Mesenchymal stem cell (in vitro differentiated cells and primary cell): ENCODE results near the gene CLSTN1.
A peak's percentile ranks its signal among the peaks of the same experiment; 100 is the strongest.

Experiments
- DNase-seq: peaks from one replicate; pipeline ENCODE4 v3.0.0-alpha.2; 2013
- H2AFZ ChIP-seq: one replicate; pipeline ENCODE4 v1.6.1; 2013; ENCODE audit warnings: low read depth, mild to moderate bottlenecking, control low read depth, inconsistent platforms, low read length, moderate library complexity
- H2AK5ac ChIP-seq: 2 replicates; pipeline ENCODE4 v1.6.1; 2013; ENCODE audit warnings: low read length, moderate library complexity, mild to moderate bottlenecking, inconsistent platforms; ENCODE audit not compliant: severe bottlenecking
- H2BK120ac ChIP-seq: one replicate; pipeline ENCODE4 v1.6.1; 2013; ENCODE audit warnings: low read depth, mild to moderate bottlenecking, inconsistent platforms, low read length, moderate library complexity
- H2BK12ac ChIP-seq, 2 experiments: one replicate each; pipeline ENCODE4 v1.6.1; 2013; ENCODE audit warnings: inconsistent platforms in 2 of 2, low read length in 2 of 2, mild to moderate bottlenecking in 2 of 2, moderate library complexity in 2 of 2, control low read depth in 1 of 2
- H2BK15ac ChIP-seq: one replicate; pipeline ENCODE4 v1.6.1; 2013; ENCODE audit warnings: mild to moderate bottlenecking, low read depth, inconsistent platforms; ENCODE audit not compliant: poor library complexity, severe bottlenecking
- H2BK5ac ChIP-seq: 2 replicates; pipeline ENCODE4 v1.6.1; 2013; ENCODE audit warnings: low read depth, mild to moderate bottlenecking, low read length, control low read depth, inconsistent platforms; ENCODE audit not compliant: poor library complexity, severe bottlenecking
- H3K14ac ChIP-seq, 2 experiments: one replicate each; pipeline ENCODE4 v1.6.1; 2013; ENCODE audit warnings: inconsistent platforms in 2 of 2, low read length in 2 of 2, control low read depth in 1 of 2, mild to moderate bottlenecking in 1 of 2, moderate library complexity in 1 of 2
- H3K18ac ChIP-seq, 2 experiments: one replicate each; pipeline ENCODE4 v1.6.1; 2013; ENCODE audit warnings: inconsistent platforms in 2 of 2, low read length in 2 of 2, control low read depth in 1 of 2, low read depth in 1 of 2, mild to moderate bottlenecking in 1 of 2
- H3K23ac ChIP-seq, 2 experiments: one replicate each; pipeline ENCODE4 v1.6.1; 2013; ENCODE audit warnings: inconsistent platforms in 2 of 2, low read length in 2 of 2, mild to moderate bottlenecking in 2 of 2, moderate library complexity in 2 of 2, control low read depth in 1 of 2
- H3K27ac ChIP-seq: 2 replicates; pipeline ENCODE4 v1.5.1; 2013; ENCODE audit warnings: mild to moderate bottlenecking, moderate library complexity, low read length, control low read depth, inconsistent platforms; ENCODE audit not compliant: poor library complexity, severe bottlenecking
- H3K27me3 ChIP-seq, 2 experiments: 2 replicates each; pipeline versions ENCODE4 v1.6.1 to v1.7.0; 2013; ENCODE audit warnings: low read length in 2 of 2, mild to moderate bottlenecking in 2 of 2, moderate library complexity in 2 of 2, control low read depth in 1 of 2, inconsistent platforms in 1 of 2; ENCODE audit not compliant: control insufficient read depth in 1 of 2, insufficient read depth in 1 of 2
- H3K36me3 ChIP-seq, 2 experiments: 2 replicates each; pipeline versions ENCODE4 v1.6.1 to v1.7.0; 2013; ENCODE audit warnings: low read length in 2 of 2, control low read depth in 1 of 2, inconsistent platforms in 1 of 2, low read depth in 1 of 2, mild to moderate bottlenecking in 1 of 2; ENCODE audit not compliant: insufficient read depth in 2 of 2, control insufficient read depth in 1 of 2
- H3K4ac ChIP-seq, 2 experiments: one replicate each; pipeline ENCODE4 v1.6.1; 2013; ENCODE audit warnings: inconsistent platforms in 2 of 2, low read length in 2 of 2, mild to moderate bottlenecking in 2 of 2, moderate library complexity in 2 of 2, control low read depth in 1 of 2, low read depth in 1 of 2
- H3K4me1 ChIP-seq: 2 replicates; pipeline ENCODE4 v1.6.1; 2013; ENCODE audit warnings: low read depth, low read length, control low read depth; ENCODE audit not compliant: control insufficient read depth, insufficient read depth
- H3K4me2 ChIP-seq: 2 replicates; pipeline ENCODE4 v1.6.1; 2013; ENCODE audit warnings: low read length, mild to moderate bottlenecking, inconsistent platforms; ENCODE audit not compliant: poor library complexity, severe bottlenecking
- H3K4me3 ChIP-seq, 2 experiments: 2 replicates each; pipeline versions ENCODE4 v1.5.1 to v1.7.0; 2013; ENCODE audit warnings: low read length in 2 of 2, mild to moderate bottlenecking in 2 of 2, control low read depth in 1 of 2, low read depth in 1 of 2; ENCODE audit not compliant: insufficient read depth in 1 of 2
- H3K79me1 ChIP-seq: replicated peaks from 2 replicates; pipeline ENCODE4 v1.6.1; 2013; ENCODE audit warnings: mild to moderate bottlenecking, control low read depth, low read length, inconsistent platforms; ENCODE audit not compliant: poor library complexity, severe bottlenecking
- H3K9ac ChIP-seq: 2 replicates; pipeline ENCODE4 v1.7.0; 2013; ENCODE audit warnings: mild to moderate bottlenecking, low read length, moderate library complexity
- H3K9me3 ChIP-seq: 2 replicates; pipeline ENCODE4 v1.7.0; 2013; ENCODE audit warnings: mild to moderate bottlenecking, low read length; ENCODE audit not compliant: control insufficient read depth
- H4K8ac ChIP-seq: one replicate; pipeline ENCODE4 v1.6.1; 2013; ENCODE audit warnings: inconsistent platforms, mild to moderate bottlenecking, low read length, moderate library complexity
- H4K91ac ChIP-seq: one replicate; pipeline ENCODE4 v1.6.1; 2013; ENCODE audit warnings: mild to moderate bottlenecking, low read length, inconsistent platforms
- WGBS: methylation state at CpG from one replicate; pipeline ENCODE4 v1.1.7; 2013; ENCODE audit warnings: mixed read lengths; 5-methylcytosine and 5-hydroxymethylcytosine counted together

Gene CLSTN1

GRCh38 chr1:9823693-9823942 lies 147 bp downstream of the CLSTN1 start:
- Histone ChIP-seq H4K8ac (peak overlapping the region; percentile 55), H4K91ac (peak overlapping the region; percentile 85), H3K4me1 (peaks cover 21% of the 10 kb centered on the region), H3K9ac (peak overlapping the region; percentile 88), H3K4me3 (peak overlapping the region; percentile 77 to 100), H2BK12ac (peak overlapping the region in 1 of 2 experiments; percentile 56), H2BK5ac (no peak overlapping the region), H3K18ac (peak overlapping the region; percentile 81 to 84), H2BK15ac (peak overlapping the region; percentile 87), H2AFZ (peak overlapping the region; percentile 57), H3K36me3 (no peaks in the 10 kb centered on the region), H3K27me3 (no peaks in the 10 kb centered on the region), H2BK120ac (peak overlapping the region; percentile 89), H3K79me1 (peaks cover 1% of the 10 kb centered on the region), H3K4ac (peak overlapping the region; percentile 47 to 76), H3K23ac (peak overlapping the region in 1 of 2 experiments; percentile 42), H3K9me3 (no peaks in the 10 kb centered on the region), H2AK5ac (no peak overlapping the region), H3K27ac (no peak overlapping the region), H3K14ac (peak overlapping the region in 1 of 2 experiments; percentile 95), H3K4me2 (peak overlapping the region; percentile 68)
- WGBS, result no CpG with 5 or more reads among the region's 40 CpGs
- DNase-seq, result no peak

DNA sequence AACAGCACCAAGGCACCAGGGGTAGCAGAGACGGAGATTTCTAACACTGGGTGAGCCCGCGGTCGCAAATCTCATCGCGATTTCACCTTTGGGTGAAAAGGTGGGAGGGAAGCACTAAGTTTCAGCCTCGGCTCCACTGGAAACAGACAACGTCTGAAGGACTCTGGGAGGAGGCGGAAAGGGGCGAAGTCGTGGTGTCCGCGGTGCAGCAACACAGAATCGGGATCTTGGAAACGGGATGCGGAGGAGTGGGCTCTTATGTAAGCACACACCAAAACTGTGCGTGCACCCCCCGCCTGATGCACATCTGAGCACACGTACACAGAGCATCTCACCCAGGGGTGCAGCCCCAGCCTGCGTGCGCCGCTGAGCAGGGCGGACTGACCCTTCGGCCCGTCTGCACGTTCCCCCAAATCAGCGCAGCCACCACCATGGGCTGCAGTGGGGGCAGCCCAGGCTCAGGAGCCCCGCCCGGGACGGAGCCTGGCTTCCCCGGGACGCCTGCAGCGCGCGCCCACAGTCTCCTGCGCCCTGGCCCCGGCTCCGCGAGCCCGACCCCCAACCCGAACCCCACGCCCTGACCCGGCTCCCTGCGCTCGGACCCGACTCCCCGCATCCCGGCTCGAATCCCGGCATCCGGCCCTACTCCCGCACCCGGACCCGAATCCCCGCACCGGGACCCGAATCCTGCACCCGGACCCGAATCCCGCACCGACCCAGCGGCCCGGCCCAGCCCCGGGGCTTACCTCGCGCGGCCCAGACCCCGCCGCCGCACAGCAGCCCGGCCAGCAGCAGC lies 670 bp downstream of the CLSTN1 start:
- peak overlapping the region; percentile 55 for H4K8ac ChIP-seq
- no peak overlapping the region for H2BK5ac ChIP-seq
- peak overlapping the region; percentile 85 for H4K91ac ChIP-seq
- no peaks in the 10 kb centered on the region for H3K36me3 ChIP-seq
- no peaks in the 10 kb centered on the region for H3K9me3 ChIP-seq
- no peaks in the 10 kb centered on the region for H3K27me3 ChIP-seq
- H3K14ac ChIP-seq, result peak overlapping the region in 1 of 2 experiments; percentile 95
- peak overlapping the region; percentile 81 to 84 for H3K18ac ChIP-seq
- H3K4me3 ChIP-seq, result peak overlapping the region; percentile 77 to 100
- H3K79me1 ChIP-seq, result peaks cover 1% of the 10 kb centered on the region
- H3K4ac ChIP-seq, result peak overlapping the region; percentile 47 to 76
- peak overlapping the region; percentile 57 for H2AFZ ChIP-seq
- peak overlapping the region; percentile 63 for H2BK15ac ChIP-seq
- peak overlapping the region; percentile 88 for H3K9ac ChIP-seq
- DNase-seq, result peak; percentile 34
- H3K23ac ChIP-seq, result peak overlapping the region in 1 of 2 experiments; percentile 42
- no peak overlapping the region for H2AK5ac ChIP-seq
- H3K4me1 ChIP-seq, result peaks cover 21% of the 10 kb centered on the region
- H3K27ac ChIP-seq, result no peak overlapping the region
- no peak overlapping the region for H2BK12ac ChIP-seq
- WGBS, result under 1% methylated on average over 49 of the region's 71 CpGs
- H2BK120ac ChIP-seq, result peak overlapping the region; percentile 89
- peak overlapping the region; percentile 68 for H3K4me2 ChIP-seq

DNA sequence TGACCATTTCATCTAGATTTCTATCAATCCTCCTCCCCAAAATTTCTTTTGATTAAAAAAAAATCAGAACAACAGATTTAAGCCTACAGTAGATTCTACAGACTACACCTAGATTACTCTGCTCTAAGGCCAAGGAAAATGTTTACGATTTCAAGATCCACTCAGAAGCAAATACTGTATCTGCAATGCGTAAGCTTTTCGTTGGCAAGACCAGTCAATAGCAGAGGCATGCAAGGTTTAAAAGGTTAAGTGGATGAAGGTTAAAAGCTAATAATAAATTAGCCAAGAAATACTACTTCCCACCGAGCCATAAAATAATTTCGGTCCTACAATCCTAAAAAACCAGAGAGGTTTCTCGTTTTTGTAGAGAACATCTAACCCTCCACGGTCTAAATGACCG lies 1.3 kb downstream of the CLSTN1 start:
- H3K27ac ChIP-seq, result no peak overlapping the region
- no peak overlapping the region for H2BK12ac ChIP-seq
- no peaks in the 10 kb centered on the region for H3K9me3 ChIP-seq
- H3K23ac ChIP-seq, result no peak overlapping the region
- H3K36me3 ChIP-seq, result no peaks in the 10 kb centered on the region
- H3K18ac ChIP-seq, result no peak overlapping the region
- H3K79me1 ChIP-seq, result peaks cover 4% of the 10 kb centered on the region
- no peak overlapping the region for H3K14ac ChIP-seq
- no peak overlapping the region for H2AFZ ChIP-seq
- 4% methylated on average over 8 of the region's 8 CpGs for WGBS
- no peak overlapping the region for H2BK5ac ChIP-seq
- H3K27me3 ChIP-seq, result no peaks in the 10 kb centered on the region
- H3K4me1 ChIP-seq, result peaks cover 18% of the 10 kb centered on the region
- no peak overlapping the region for H3K4ac ChIP-seq
- peak overlapping the region; percentile 68 for H3K4me2 ChIP-seq
- peak; percentile 41 for DNase-seq
- no peak overlapping the region for H4K8ac ChIP-seq
- peak overlapping the region; percentile 77 to 100 for H3K4me3 ChIP-seq
- no peak overlapping the region for H2AK5ac ChIP-seq
- peak overlapping the region; percentile 88 for H3K9ac ChIP-seq
- no peak overlapping the region for H2BK120ac ChIP-seq
- H2BK15ac ChIP-seq, result no peak overlapping the region
- no peak overlapping the region for H4K91ac ChIP-seq

GRCh38 chr1:9821710-9822109 lies 2.1 kb downstream of the CLSTN1 start:
- Histone ChIP-seq H3K4me1 (peaks cover 18% of the 10 kb centered on the region), H3K36me3 (no peaks in the 10 kb centered on the region), H3K27ac (no peak overlapping the region), H3K18ac (no peak overlapping the region), H4K91ac (no peak overlapping the region), H2AK5ac (no peak overlapping the region), H3K9ac (peak overlapping the region; percentile 88), H3K9me3 (no peaks in the 10 kb centered on the region), H3K27me3 (no peaks in the 10 kb centered on the region), H3K4me3 (peak overlapping the region in 1 of 2 experiments; percentile 100), H3K4me2 (no peak overlapping the region), H2BK120ac (no peak overlapping the region), H3K23ac (no peak overlapping the region), H2AFZ (no peak overlapping the region), H3K4ac (no peak overlapping the region), H2BK5ac (no peak overlapping the region), H3K14ac (no peak overlapping the region), H2BK15ac (no peak overlapping the region), H3K79me1 (peaks cover 4% of the 10 kb centered on the region), H4K8ac (no peak overlapping the region), H2BK12ac (no peak overlapping the region)
- WGBS, result 97% methylated on average over 3 of the region's 4 CpGs
- DNase-seq, result no peak
